ENCODE results near the gene LDB3.

Gene LDB3

DNA sequence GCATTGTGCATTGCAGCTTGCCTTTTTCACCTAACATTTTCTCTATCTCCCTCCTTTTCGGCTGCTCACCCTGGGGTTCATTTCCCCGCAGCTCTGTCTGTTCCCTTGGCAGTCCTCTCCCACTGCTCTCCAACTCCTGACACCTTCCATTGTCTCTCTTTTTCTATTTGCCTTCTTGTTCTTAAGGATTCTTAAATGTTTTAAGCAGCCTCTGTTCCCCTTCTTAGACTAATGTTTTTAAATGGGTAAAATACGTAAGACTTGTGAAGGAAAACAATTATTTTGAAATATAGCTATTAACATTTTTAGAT lies 107.5 kb downstream of the LDB3 start:
- Histone ChIP-seq H3K9me3 (ENCODE audit: control insufficient read depth, insufficient read depth, low read depth, low read length) (no peaks in the 10 kb centered on the region), H3K4me1 (ENCODE audit: control insufficient read depth, insufficient read depth, low read length) (peaks cover 14% of the 10 kb centered on the region), H3K27ac (ENCODE audit: extremely low read depth, low read depth, low read length) (no peak overlapping the region), H3K4me3 (ENCODE audit: low read depth, low read length) (no peak overlapping the region), H3K36me3 (ENCODE audit: control insufficient read depth in 2 of 2, insufficient read depth in 1 of 2, low read length in 2 of 2) (no peaks in the 10 kb centered on the region)
- POLR2A ChIA-PET: no interaction called here
- CTCF ChIA-PET: interaction anchor here (0.6 to 1.2 kb wide), 4 partner anchors 18 to 191 kb away, joined by 3 to 7 read pairs (median 5); no protein-coding TSS in a partner anchor
- TF ChIP-seq ZNF473 (tag by site-specific recombination; IDR thresholded peaks at IDR 0.05) (no peak), ZNF777 (tag by site-specific recombination; IDR thresholded peaks at IDR 0.05; ENCODE audit: borderline replicate concordance) (no peak), ZNF701 (tag by site-specific recombination; IDR thresholded peaks at IDR 0.05) (no peak), ZNF157 (tag by site-specific recombination; IDR thresholded peaks at IDR 0.05) (no peak), ZNF112 (tag by site-specific recombination; IDR thresholded peaks at IDR 0.05) (no peak), ZNF596 (tag by site-specific recombination; IDR thresholded peaks at IDR 0.05) (no peak)
- TF ChIP-seq, protein P1, sequence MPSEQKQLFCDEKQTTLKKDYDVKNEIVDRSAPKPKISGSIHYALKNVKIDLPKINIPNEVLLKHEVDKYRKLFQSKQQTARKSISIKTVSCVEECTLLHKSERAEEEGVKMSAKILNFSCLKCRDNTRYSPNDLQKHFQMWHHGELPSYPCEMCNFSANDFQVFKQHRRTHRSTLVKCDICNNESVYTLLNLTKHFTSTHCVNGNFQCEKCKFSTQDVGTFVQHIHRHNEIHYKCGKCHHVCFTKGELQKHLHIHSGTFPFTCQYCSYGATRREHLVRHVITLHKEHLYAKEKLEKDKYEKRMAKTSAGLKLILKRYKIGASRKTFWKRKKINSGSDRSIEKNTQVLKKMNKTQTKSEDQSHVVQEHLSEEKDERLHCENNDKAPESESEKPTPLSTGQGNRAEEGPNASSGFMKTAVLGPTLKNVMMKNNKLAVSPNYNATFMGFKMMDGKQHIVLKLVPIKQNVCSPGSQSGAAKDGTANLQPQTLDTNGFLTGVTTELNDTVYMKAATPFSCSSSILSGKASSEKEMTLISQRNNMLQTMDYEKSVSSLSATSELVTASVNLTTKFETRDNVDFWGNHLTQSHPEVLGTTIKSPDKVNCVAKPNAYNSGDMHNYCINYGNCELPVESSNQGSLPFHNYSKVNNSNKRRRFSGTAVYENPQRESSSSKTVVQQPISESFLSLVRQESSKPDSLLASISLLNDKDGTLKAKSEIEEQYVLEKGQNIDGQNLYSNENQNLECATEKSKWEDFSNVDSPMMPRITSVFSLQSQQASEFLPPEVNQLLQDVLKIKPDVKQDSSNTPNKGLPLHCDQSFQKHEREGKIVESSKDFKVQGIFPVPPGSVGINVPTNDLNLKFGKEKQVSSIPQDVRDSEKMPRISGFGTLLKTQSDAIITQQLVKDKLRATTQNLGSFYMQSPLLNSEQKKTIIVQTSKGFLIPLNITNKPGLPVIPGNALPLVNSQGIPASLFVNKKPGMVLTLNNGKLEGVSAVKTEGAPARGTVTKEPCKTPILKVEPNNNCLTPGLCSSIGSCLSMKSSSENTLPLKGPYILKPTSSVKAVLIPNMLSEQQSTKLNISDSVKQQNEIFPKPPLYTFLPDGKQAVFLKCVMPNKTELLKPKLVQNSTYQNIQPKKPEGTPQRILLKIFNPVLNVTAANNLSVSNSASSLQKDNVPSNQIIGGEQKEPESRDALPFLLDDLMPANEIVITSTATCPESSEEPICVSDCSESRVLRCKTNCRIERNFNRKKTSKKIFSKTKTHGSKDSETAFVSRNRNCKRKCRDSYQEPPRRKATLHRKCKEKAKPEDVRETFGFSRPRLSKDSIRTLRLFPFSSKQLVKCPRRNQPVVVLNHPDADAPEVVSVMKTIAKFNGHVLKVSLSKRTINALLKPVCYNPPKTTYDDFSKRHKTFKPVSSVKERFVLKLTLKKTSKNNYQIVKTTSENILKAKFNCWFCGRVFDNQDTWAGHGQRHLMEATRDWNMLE (tag by site-specific recombination; conservative IDR thresholded peaks at IDR 0.05; ENCODE audit: low read depth): no peak

- Histone ChIP-seq H3K4me1 (ENCODE audit: control insufficient read depth, insufficient read depth, low read length) (peaks cover 14% of the 10 kb centered on the region), H3K27ac (ENCODE audit: extremely low read depth, low read depth, low read length) (no peak overlapping the region; the same call in 1 of the 2 replicates), H3K36me3 (ENCODE audit: control insufficient read depth in 2 of 2, insufficient read depth in 1 of 2, low read length in 2 of 2) (no peaks in the 10 kb centered on the region), H3K4me3 (ENCODE audit: low read depth, low read length) (no peak overlapping the region), H3K9me3 (ENCODE audit: control insufficient read depth, insufficient read depth, low read depth, low read length) (no peaks in the 10 kb centered on the region)
- CTCF ChIA-PET: no interaction called here
- POLR2A ChIA-PET: no interaction called here
- TF ChIP-seq ZNF48 (tag by site-specific recombination; IDR thresholded peaks at IDR 0.05) (no peak), ZNF843 (tag by site-specific recombination; IDR thresholded peaks at IDR 0.05) (0 out of 2 replicates have a peak, but pooled peaks have one; percentile 19), MEIS1 (CRISPR knock-in tag; IDR thresholded peaks at IDR 0.05; ENCODE audit: borderline replicate concordance) (no peak), ZNF423 (tag by site-specific recombination; IDR thresholded peaks at IDR 0.05) (no peak), MZF1 (tag by site-specific recombination; IDR thresholded peaks at IDR 0.05; ENCODE audit: borderline replicate concordance) (no peak), HOXC10 (CRISPR knock-in tag; IDR thresholded peaks at IDR 0.05) (no peak), ZNF398 (tag by site-specific recombination; IDR thresholded peaks at IDR 0.05) (no peak), ZNF121 (tag by site-specific recombination; IDR thresholded peaks at IDR 0.05) (peak; percentile 75), BCL11B (tag by site-specific recombination; IDR thresholded peaks at IDR 0.05; ENCODE audit: low read depth) (no peak), FEZF1 (tag by site-specific recombination; IDR thresholded peaks at IDR 0.05) (peak; percentile 67; the same call in 1 of the 2 replicates), PRDM6 (tag by site-specific recombination; IDR thresholded peaks at IDR 0.05) (0 out of 2 replicates have a peak, but pooled peaks have one; percentile 8), ZNF266 (tag by site-specific recombination; IDR thresholded peaks at IDR 0.05; ENCODE audit: low read depth) (no peak), ZBTB48 (tag by site-specific recombination; IDR thresholded peaks at IDR 0.05) (no peak), ZNF114 (tag by site-specific recombination; IDR thresholded peaks at IDR 0.05) (no peak), KLF9 (tag by site-specific recombination; IDR thresholded peaks at IDR 0.05; ENCODE audit: low read depth) (no peak), SCRT2 (tag by site-specific recombination; IDR thresholded peaks at IDR 0.05) (0 out of 2 replicates have a peak, but pooled peaks have one; percentile 23), ZNF473 (tag by site-specific recombination; IDR thresholded peaks at IDR 0.05) (no peak), ZNF558 (tag by site-specific recombination; IDR thresholded peaks at IDR 0.05) (no peak), ZEB2 (tag by site-specific recombination; IDR thresholded peaks at IDR 0.05) (no peak)
Observed at GRCh38 chr10:86779220-86780017, 111.1 kb downstream of the LDB3 start.
